Activated CD4-positive, alpha-beta memory T cell treated with anti-CD3 and anti-CD28 coated beads for 36 hours (primary cell): ENCODE measurements around the gene SUPT3H. TPM values are rescaled to one million over a fixed set of nuclear protein-coding genes. Genes with fewer than 3 reads are reported as not detected.

Source experiments
- CTCF ChIA-PET: fragments of 350-600 bp; sonication (Branson Sonifier 250); formaldehyde crosslinking; loops from one replicate; lab custom pipeline; 2021; ENCODE audit warnings: antibody characterized with exemption, inconsistent platforms; lab: Charles Lee
- POLR2A ChIA-PET: fragments of 350-600 bp; sonication (Branson Sonifier 250); formaldehyde crosslinking; loops from one replicate; lab custom pipeline; 2021; ENCODE audit warnings: antibody characterized with exemption; lab: Charles Lee
- DNase-seq: peaks from one replicate; pipeline ENCODE4 v3.0.0-alpha.2; 2020
- H3K27ac Mint-ChIP-seq: one replicate; pipeline ENCODE4 v1.8.0; 2021; ENCODE audit warnings: mixed read lengths
- H3K27me3 Mint-ChIP-seq: one replicate; pipeline ENCODE4 v1.8.0; 2021; ENCODE audit warnings: mixed read lengths
- H3K36me3 Mint-ChIP-seq: one replicate; pipeline ENCODE4 v1.8.0; 2021; ENCODE audit warnings: mixed read lengths
- H3K4me1 Mint-ChIP-seq: one replicate; pipeline ENCODE4 v1.8.0; 2021; ENCODE audit warnings: low read depth, mixed read lengths
- H3K4me3 Mint-ChIP-seq: one replicate; pipeline ENCODE4 v1.8.0; 2021; ENCODE audit warnings: mild to moderate bottlenecking, mixed read lengths
- H3K9me3 Mint-ChIP-seq: one replicate; pipeline ENCODE4 v1.8.0; 2021; ENCODE audit warnings: mixed read lengths
- intact Hi-C: fragments of 100-400 bp; cut with micrococcal nuclease; formaldehyde crosslinking; loops from one replicate; pipeline ENCODE4 v1.15.1; 2023
- total RNA-seq, 2 experiments: library from RNA; stranded (reverse); gene quantifications; one replicate each; pipeline ENCODE4 v1.2.3, GENCODE V29; 2021

The SUPT3H gene
- total RNA-seq, 2 experiments from 2014 or later, result 17.4 to 18.2 TPM

- Mint-ChIP-seq H3K9me3 (peaks cover 11% of the 10 kb centered on the region), H3K4me3 (no peak overlapping the region), H3K4me1 (no peaks in the 10 kb centered on the region), H3K27me3 (no peaks in the 10 kb centered on the region), H3K27ac (no peak overlapping the region), H3K36me3 (peaks cover 4% of the 10 kb centered on the region)
- ChIA-PET CTCF (no interaction called here), POLR2A (no interaction called here)
- DNase-seq, result no peak
- intact Hi-C loops, result no loop called here
Observed at GRCh38 chr6:45388328-45388727, 10.6 kb upstream of the SUPT3H start.

- Mint-ChIP-seq H3K9me3 (peaks cover 5% of the 10 kb centered on the region), H3K4me3 (no peak overlapping the region), H3K4me1 (no peaks in the 10 kb centered on the region), H3K27ac (no peak overlapping the region), H3K27me3 (no peaks in the 10 kb centered on the region), H3K36me3 (peaks cover 3% of the 10 kb centered on the region)
- ChIA-PET CTCF (no interaction called here), POLR2A (no interaction called here)
- no peak for DNase-seq
- intact Hi-C loops, result no loop called here
Observed at GRCh38 chr6:45387236-45387635, 9.5 kb upstream of the SUPT3H start.

GRCh38 chr6:45386501-45386900, 8.8 kb upstream of the SUPT3H start:
- Mint-ChIP-seq H3K36me3 (peaks cover under 1% of the 10 kb centered on the region), H3K9me3 (peaks cover 3% of the 10 kb centered on the region), H3K27me3 (no peaks in the 10 kb centered on the region), H3K4me1 (no peaks in the 10 kb centered on the region), H3K4me3 (no peak overlapping the region), H3K27ac (no peak overlapping the region)
- CTCF ChIA-PET, result no interaction called here
- intact Hi-C loops, result no loop called here
- no peak for DNase-seq
- POLR2A ChIA-PET, result no interaction called here

- no peak for DNase-seq
- POLR2A ChIA-PET, result no interaction called here
- Mint-ChIP-seq H3K9me3 (no peaks in the 10 kb centered on the region), H3K27ac (no peak overlapping the region), H3K27me3 (no peaks in the 10 kb centered on the region), H3K36me3 (no peaks in the 10 kb centered on the region), H3K4me3 (no peak overlapping the region), H3K4me1 (peaks cover 7% of the 10 kb centered on the region)
- CTCF ChIA-PET, result interaction anchor here (0.8 kb wide), 1 partner anchor 540 kb away, joined by 3 read pairs; no protein-coding TSS in a partner anchor
- intact Hi-C loops, result no loop called here
Observed at GRCh38 chr6:45382391-45382790, 4.7 kb upstream of the SUPT3H start.

- H3K27me3 Mint-ChIP-seq, result no peaks in the 10 kb centered on the region
- ChIA-PET POLR2A (interaction anchor here (0.6 to 2.8 kb wide), 15 partner anchors 20 to 735 kb away, joined by 3 to 27 read pairs (median 3); no protein-coding TSS in a partner anchor), CTCF (interaction anchor here (0.6 to 2.6 kb wide), 16 partner anchors 19 to 1032 kb away, joined by 3 to 16 read pairs (median 4); no protein-coding TSS in a partner anchor)
- H3K4me3 Mint-ChIP-seq, result peak overlapping the region; percentile 94
- intact Hi-C loops, result loop anchor here (1.0 to 10.0 kb wide), 7 partner anchors 41 to 994 kb away; partner anchors contain the start of gene CDC5L
- no peak for DNase-seq
- peaks cover 24% of the 10 kb centered on the region for H3K4me1 Mint-ChIP-seq
- H3K9me3 Mint-ChIP-seq, result no peaks in the 10 kb centered on the region
- H3K36me3 Mint-ChIP-seq, result peaks cover 4% of the 10 kb centered on the region
- H3K27ac Mint-ChIP-seq, result peak overlapping the region; percentile 97
Observed at GRCh38 chr6:45378334-45378926, 696 bp upstream of the SUPT3H start.

- no peak for DNase-seq
- Mint-ChIP-seq H3K4me1 (peaks cover 31% of the 10 kb centered on the region), H3K9me3 (no peaks in the 10 kb centered on the region), H3K4me3 (peak overlapping the region; percentile 94), H3K36me3 (peaks cover 4% of the 10 kb centered on the region), H3K27me3 (no peaks in the 10 kb centered on the region), H3K27ac (peak overlapping the region; percentile 97)
- ChIA-PET POLR2A (interaction anchor here (1.0 to 2.8 kb wide), 5 partner anchors 44 to 546 kb away, joined by 3 to 27 read pairs (median 6); no protein-coding TSS in a partner anchor), CTCF (interaction anchor here (1.5 to 2.6 kb wide), 6 partner anchors 21 to 746 kb away, joined by 3 to 14 read pairs (median 8); no protein-coding TSS in a partner anchor)
- intact Hi-C loops, result loop anchor here (1.0 to 10.0 kb wide), 9 partner anchors 102 to 992 kb away; partner anchors contain the start of gene CDC5L
Observed at GRCh38 chr6:45377043-45377553, 636 bp downstream of the SUPT3H start.

- H3K9me3 Mint-ChIP-seq, result no peaks in the 10 kb centered on the region
- H3K36me3 Mint-ChIP-seq, result peaks cover 4% of the 10 kb centered on the region
- H3K27ac Mint-ChIP-seq, result peak overlapping the region; percentile 97
- H3K27me3 Mint-ChIP-seq, result no peaks in the 10 kb centered on the region
- peak overlapping the region; percentile 94 for H3K4me3 Mint-ChIP-seq
- DNase-seq, result no peak
- H3K4me1 Mint-ChIP-seq, result peaks cover 38% of the 10 kb centered on the region
- ChIA-PET CTCF (interaction anchor here (0.8 to 2.6 kb wide), 6 partner anchors 45 to 746 kb away, joined by 3 to 9 read pairs (median 7); no protein-coding TSS in a partner anchor), POLR2A (interaction anchor here (2.1 to 2.8 kb wide), 2 partner anchors 45 to 547 kb away, joined by 8 to 27 read pairs; no protein-coding TSS in a partner anchor)
- intact Hi-C loops, result loop anchor here (1.0 to 10.0 kb wide), 9 partner anchors 102 to 992 kb away; partner anchors contain the start of gene CDC5L
Observed at GRCh38 chr6:45376310-45377042, 1.3 kb downstream of the SUPT3H start.

GRCh38 chr6:45375449-45375848, 2.3 kb downstream of the SUPT3H start:
- no peaks in the 10 kb centered on the region for H3K27me3 Mint-ChIP-seq
- no peaks in the 10 kb centered on the region for H3K9me3 Mint-ChIP-seq
- ChIA-PET POLR2A (interaction anchor here (0.6 kb wide), 1 partner anchor 331 kb away, joined by 3 read pairs; no protein-coding TSS in a partner anchor), CTCF (interaction anchor here (0.7 to 1.6 kb wide), 4 partner anchors 190 to 720 kb away, joined by 3 to 8 read pairs (median 5); no protein-coding TSS in a partner anchor)
- no peak overlapping the region for H3K27ac Mint-ChIP-seq
- peaks cover 4% of the 10 kb centered on the region for H3K36me3 Mint-ChIP-seq
- intact Hi-C loops, result loop anchor here (5.0 to 10.0 kb wide), 4 partner anchors 443 to 991 kb away; partner anchors contain the start of gene CDC5L
- DNase-seq, result no peak
- H3K4me3 Mint-ChIP-seq, result no peak overlapping the region
- peaks cover 42% of the 10 kb centered on the region for H3K4me1 Mint-ChIP-seq

- peak overlapping the region; percentile 18 for H3K27ac Mint-ChIP-seq
- DNase-seq, result no peak
- CTCF ChIA-PET, result no interaction called here
- no peak overlapping the region for H3K4me3 Mint-ChIP-seq
- intact Hi-C loops, result loop anchor here (2.0 to 10.0 kb wide), 2 partner anchors 729 to 987 kb away; partner anchors contain the start of gene CDC5L
- H3K27me3 Mint-ChIP-seq, result no peaks in the 10 kb centered on the region
- peaks cover 37% of the 10 kb centered on the region for H3K4me1 Mint-ChIP-seq
- H3K9me3 Mint-ChIP-seq, result no peaks in the 10 kb centered on the region
- POLR2A ChIA-PET, result no interaction called here
- peaks cover 10% of the 10 kb centered on the region for H3K36me3 Mint-ChIP-seq
Observed at GRCh38 chr6:45371924-45372573, 5.7 kb downstream of the SUPT3H start.

GRCh38 chr6:45369870-45370269, 7.9 kb downstream of the SUPT3H start:
- no peaks in the 10 kb centered on the region for H3K9me3 Mint-ChIP-seq
- H3K27ac Mint-ChIP-seq, result no peak overlapping the region
- peaks cover 26% of the 10 kb centered on the region for H3K4me1 Mint-ChIP-seq
- H3K4me3 Mint-ChIP-seq, result no peak overlapping the region
- POLR2A ChIA-PET, result no interaction called here
- CTCF ChIA-PET, result no interaction called here
- no peak for DNase-seq
- peaks cover 9% of the 10 kb centered on the region for H3K36me3 Mint-ChIP-seq
- H3K27me3 Mint-ChIP-seq, result no peaks in the 10 kb centered on the region
- intact Hi-C loops, result loop anchor here (10.0 kb wide), 1 partner anchor 985 kb away; the partner anchor contains the start of gene CDC5L

- H3K4me1 Mint-ChIP-seq, result peaks cover 20% of the 10 kb centered on the region
- H3K4me3 Mint-ChIP-seq, result no peak overlapping the region
- no peak for DNase-seq
- no peaks in the 10 kb centered on the region for H3K27me3 Mint-ChIP-seq
- H3K27ac Mint-ChIP-seq, result no peak overlapping the region
- ChIA-PET POLR2A (no interaction called here), CTCF (interaction anchor here (1.2 kb wide), 1 partner anchor 346 kb away, joined by 4 read pairs; no protein-coding TSS in a partner anchor)
- H3K9me3 Mint-ChIP-seq, result no peaks in the 10 kb centered on the region
- peaks cover 13% of the 10 kb centered on the region for H3K36me3 Mint-ChIP-seq
- intact Hi-C loops, result no loop called here
Observed at GRCh38 chr6:45367999-45368398, 9.7 kb downstream of the SUPT3H start.
